ENCODE measurements around the gene MIEF1.

Gene MIEF1

DNA sequence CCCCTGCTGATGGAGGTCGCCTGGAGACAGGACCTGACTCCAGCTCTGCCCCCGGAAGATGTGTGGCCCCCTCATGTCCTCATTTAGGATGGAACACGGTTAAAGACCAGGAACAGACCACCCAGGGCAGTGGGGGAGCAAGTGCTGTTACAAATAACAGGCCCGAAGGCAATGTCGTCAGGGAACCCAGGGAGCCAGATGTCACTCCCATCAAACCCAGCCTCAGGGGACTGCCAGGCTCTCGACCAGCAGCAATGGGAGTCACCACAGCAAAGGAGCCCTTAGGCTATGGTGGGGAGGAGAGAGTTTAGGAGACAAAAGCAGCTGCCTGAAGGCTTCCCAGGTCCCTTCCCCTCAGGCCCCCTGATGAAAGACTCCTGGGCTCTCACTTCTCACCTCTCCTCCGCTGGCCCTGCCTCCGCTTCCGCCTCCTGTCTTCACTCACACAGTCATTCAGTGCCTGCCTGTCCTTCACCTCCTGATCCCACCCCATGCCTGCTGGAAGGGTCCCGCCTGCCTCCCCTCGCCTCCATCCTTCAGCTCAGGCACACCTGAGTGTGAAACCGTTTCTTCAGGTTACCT, 26.1 kb downstream of the MIEF1 start:
- no peak for DNase-seq

DNA sequence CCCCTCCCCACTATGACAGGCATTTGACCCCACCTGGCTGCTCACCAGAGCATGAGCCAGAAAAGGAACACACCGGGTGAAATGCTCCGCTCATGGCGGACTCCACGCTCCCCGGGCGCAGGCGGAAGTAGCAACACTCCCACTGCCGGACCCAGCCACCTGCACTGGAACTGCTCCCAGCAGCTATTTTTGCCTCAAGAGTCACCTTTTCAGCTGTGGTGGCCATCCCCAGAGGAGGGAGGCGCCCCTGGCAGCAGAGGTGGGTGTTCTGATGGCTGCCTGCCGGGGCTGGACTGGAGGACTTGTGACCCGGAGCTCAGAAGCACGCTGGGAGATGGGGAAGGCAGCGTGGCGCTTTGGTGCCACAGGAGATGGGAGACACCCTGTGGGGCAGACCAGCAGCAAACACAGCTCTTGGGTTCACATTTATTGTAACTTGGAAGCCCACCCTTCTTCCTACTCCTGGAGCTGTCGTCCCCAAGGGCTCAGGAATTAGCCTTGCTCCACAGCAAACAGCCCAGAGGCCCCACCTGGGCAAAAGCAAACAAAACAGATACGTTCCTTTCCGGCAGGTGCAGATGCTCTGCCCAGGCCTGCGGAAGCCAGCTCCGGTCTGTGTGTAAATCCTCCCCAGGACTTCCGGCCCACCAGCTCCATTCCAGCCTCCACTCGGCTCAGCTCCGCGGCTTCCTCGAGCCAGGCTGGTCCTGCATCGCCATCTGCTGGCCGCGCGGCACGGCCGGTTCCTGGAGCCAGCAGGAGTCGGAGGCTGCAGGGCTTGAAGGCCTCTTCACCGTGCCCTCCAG, 26.8 kb downstream of the MIEF1 start:
- DNase-seq, result peak; percentile 32 to 93 (median 84)

DNA sequence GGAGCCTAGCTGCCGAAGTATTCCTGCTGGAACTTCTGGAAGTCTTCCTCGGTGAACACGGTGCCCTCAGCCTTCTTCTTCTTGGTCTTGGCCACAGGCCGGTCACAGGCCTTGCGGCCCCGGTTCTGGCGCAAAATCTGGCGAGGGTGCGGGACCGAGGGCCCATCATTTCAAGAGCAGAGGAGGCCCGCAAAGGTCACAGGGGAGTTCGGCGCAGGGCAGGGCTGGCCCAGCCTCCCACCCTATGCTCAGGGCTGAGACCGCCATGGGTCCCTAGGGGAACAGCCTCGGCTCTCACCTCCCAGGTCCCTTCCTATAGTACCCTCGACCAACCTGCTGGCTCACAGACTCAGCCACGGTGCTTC, 27.4 kb downstream of the MIEF1 start:
- DNase-seq, result no peak

DNA sequence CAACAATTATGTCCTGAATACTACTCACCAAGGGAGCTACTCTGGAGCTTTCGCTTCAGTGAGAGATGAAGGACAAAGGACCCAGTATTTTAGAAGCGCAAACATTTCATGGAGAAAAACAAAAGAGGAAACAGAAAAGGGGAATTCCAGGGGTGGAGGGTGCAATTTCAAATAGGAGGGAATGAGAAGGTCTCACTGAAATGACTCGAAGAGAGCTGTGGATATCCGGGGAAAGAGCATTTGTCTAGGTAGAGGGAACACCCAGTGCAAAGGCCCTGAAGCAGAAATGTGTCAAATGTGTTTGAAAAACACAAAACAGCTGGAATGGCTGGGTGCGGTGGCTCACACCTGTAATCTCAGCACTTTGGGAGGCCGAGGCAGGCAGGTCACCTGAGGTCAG, 28.0 kb downstream of the MIEF1 start:
- no peak for DNase-seq

DNA sequence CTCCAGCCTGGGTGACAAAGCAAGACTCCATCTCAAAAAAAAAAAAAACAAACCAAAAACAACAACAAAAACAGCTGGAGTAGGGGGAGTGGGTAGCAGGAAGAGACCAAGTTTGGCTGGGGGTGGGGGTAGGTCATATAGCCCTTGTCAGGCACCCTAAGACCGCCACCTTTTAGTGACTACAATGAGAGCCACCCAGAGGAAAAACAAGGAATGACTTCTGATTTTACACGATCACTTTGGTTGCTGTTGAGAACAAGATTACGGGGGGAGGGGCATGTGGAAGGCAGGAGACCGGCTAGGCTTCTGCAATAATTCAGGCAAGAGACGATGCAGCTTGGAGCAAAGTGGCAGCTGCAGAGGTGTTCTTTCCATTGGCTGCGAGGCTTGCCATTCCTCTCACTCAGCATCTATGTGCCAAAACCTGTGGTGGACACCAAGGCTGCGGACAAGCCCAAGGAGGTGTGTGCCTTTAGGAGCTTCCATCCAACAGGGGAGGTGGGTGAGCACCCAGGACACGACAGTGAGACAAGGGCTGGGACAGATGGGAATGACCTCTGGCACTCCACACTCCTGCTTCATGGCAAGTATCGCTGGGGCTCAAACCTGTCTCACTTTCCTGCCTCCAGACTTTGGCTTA, 28.7 kb downstream of the MIEF1 start:
- no peak for DNase-seq

DNA sequence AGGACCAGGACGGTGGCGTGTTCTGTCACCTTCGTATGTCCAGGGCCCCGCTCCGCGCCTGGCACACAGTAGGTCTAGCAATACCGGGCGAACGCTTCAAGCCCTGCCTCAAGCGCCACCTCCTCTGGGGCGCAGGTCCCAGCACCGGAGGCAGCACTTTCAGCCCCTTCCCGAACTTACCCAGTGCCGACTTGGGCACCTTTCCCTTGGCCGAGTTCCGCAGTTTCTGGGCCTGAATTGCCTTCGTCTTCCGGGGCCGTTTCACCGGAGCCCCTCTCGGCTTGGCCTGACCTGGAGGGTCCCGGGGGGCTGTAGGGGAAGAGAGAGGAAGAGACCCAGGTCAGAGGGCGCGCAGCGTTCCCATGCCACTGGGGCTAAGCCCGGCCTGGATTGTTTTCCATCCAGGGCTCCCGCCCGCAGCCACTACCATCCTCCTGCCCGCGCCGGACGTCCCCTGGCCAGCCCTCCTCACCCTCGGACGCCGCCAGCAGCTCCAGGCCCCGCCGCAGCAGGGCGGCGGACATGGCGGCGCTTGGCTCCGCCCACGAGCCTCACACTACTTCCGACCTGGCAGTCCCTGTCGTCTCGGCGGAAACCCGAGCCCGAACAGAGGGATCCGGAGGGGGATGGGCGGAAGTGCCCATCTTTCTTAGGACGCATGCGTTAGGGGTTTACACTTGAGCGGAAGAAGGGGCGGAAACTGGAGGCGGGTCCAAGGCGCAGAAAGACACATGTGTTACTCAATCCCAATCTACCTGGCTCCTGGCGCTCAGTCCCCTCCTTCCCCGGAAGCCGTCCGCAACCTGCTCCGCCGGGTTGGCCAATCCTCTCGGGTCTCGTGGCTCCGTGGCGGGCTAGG, 30.4 kb downstream of the MIEF1 start, which contains the start of gene RPS19BP1:
TSS of gene RPS19BP1 (minus strand) at position 534 of the 859 bp plus-strand sequence. CDS start at position 524, 10 bp downstream.
- peak; percentile 82 to 99 (median 97) for DNase-seq

DNA sequence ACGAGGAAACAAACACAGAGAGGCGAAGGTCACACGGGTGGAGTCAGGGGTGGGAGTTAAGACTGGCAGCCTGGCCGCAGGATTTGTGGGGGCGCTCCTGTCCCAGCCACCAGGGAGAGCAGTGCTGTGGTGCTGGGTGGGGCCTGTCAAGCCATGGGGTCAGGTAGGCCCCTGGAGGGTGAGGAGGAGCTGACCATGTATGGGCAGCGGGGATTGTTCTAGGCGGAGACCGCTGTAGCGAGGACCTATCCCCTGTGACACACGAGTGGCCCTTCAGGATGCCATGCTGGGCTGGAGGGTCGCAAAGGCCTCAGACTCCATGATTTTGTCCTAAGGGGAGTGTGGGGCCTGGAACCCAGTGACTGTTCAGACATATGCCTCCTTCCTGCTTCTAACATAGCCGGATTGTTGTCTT, 32.0 kb downstream of the MIEF1 start:
- DNase-seq, result no peak

DNA sequence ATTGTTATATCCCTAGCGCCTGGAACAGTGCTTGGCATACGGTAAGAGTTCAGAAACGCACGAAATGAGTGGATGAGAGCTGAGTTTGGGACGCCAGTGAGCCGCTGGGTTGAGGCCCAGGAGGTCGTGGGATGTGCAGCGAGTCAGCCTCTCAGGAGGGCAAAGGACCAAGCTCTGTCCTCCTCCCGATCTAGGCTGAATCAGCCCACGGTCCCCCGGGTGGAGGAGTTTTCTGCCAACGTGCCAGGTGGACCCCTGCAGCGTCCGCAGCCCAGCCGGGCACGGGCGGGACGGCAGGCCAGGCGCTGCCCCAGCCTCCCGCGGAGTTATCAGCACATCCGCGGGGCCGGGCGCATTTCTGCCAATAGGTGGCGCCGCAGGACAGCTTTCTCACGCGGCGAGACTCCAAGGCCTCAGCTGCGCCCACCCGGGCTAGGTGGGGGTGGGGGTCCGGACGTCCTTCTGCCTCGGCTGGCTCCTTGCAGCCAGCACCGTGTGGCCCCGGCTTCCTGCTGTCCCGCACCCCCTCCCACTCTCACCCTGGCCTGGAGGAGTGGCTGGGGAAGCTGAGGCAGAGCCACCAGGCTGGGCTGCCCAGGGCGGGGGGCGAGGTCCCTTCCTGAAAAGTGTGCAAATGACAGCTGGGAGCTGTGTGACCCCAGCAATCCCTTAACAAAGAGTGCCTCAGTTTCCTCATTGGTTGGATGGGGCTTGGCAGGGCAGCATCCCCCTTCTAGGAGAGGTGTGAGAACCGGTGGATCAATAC, 32.7 kb downstream of the MIEF1 start:
- peak in 51 of 58 donors; percentile 19 to 92 (median 63) for DNase-seq

DNA sequence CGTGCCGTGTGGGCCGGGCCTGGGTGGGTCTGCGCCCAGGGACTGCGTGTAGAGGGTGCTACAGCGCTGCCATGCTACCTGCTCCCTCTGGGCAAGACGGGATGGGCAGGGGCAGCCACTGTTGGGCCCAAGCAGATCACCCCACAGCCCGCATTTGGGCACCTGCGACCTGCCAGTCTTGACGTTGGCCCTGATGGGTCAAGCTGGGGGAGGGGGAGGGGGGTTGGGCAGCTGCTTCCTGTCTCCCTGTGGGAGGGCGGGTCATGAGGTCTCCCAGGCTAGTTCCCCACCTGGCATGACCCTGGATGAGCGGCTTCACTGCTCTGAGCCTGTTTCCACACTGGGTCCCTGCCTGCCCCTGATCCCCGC, 33.3 kb downstream of the MIEF1 start:
- DNase-seq, result no peak

DNA sequence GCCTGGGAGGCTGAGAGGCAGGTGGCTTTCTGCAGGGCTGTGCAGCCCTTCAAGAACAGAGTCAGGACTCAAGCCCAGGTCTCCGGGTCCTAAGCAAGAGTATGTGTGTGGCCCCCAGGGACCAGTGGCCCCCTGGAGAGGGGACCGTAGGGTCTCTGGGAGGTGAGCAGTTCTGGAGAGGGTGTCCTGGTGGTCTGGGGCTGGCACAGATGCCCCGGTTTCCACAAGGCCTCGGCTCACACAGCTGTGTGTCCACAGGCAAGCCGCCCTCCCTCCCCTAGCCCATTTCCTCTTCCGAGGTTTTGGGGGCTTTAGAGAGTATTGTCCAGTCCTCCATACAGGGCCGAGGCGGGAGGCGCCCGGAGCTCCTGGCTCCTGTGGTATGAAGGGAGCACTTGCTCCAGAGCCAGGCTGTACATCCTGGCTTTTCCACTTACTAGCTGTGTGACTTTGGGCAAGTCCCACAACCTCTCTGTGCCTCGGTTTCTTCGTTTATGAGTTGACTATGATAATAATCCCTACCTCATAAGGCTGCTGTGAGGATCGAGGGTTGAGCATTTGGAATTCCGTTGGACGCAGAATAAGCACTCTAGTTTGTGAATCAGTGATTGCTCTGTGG, 33.9 kb downstream of the MIEF1 start:
- DNase-seq, result no peak

DNA sequence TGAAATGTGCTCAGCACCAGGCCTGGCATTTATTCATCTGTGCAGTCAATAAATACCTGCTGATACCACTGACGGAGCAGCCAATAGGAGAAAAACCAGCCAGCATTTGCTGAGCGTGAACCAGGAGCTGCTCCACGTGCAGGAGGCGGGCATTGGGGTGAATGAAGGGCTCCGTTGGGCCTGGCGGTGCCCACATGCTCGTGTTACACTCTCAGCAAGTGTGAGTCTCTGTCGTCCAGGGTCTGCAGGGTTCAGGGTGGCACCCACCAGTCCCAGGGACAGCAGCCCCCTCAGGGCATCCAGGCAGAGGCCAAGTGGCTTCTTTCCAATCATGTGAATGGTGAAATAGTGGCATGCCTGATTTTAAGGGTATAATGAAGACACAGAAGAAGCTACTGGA, 34.6 kb downstream of the MIEF1 start:
- no peak for DNase-seq

DNA sequence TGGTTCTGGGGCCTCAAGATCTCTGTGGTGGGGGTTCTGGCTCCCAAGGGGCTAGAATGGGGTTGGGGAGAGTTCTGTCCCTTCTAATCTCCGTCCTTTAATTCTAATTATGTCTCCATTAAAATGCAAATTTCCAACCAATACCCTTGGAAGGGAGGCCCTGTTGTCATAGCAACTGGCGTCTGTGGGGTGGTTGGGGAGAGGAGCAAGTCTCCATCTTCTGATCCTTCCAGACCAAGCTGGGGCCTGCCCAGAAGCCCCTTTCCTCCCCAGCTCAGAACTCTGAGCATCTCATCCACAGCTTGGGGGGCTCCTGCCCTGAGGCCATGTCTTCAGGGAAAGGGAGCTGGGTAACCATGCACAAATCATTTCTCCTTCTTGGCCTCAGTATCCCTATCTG, 35.9 kb downstream of the MIEF1 start:
- DNase-seq, result no peak

DNA sequence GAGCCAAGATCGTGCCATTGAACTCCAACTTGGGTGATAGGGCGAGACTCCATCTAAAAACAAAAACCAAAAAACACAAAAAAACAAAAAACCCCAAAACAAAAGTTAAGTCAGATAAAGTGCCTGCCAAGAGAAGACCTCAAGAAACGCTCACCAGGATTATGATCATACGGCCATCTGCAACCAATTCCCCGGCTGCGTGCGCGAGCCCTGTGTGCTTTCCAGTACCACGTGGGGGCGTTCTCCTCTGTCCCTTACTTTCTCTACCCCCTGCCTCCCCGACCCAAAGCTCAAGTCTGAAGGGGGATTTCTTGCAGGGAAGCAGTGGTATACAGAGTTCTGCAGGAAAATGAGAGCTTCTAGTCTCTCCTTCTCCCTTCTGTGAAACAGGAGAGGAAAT, 41.0 kb downstream of the MIEF1 start:
- peak in 3 of 58 donors; percentile 16 to 26 (median 26) for DNase-seq

DNA sequence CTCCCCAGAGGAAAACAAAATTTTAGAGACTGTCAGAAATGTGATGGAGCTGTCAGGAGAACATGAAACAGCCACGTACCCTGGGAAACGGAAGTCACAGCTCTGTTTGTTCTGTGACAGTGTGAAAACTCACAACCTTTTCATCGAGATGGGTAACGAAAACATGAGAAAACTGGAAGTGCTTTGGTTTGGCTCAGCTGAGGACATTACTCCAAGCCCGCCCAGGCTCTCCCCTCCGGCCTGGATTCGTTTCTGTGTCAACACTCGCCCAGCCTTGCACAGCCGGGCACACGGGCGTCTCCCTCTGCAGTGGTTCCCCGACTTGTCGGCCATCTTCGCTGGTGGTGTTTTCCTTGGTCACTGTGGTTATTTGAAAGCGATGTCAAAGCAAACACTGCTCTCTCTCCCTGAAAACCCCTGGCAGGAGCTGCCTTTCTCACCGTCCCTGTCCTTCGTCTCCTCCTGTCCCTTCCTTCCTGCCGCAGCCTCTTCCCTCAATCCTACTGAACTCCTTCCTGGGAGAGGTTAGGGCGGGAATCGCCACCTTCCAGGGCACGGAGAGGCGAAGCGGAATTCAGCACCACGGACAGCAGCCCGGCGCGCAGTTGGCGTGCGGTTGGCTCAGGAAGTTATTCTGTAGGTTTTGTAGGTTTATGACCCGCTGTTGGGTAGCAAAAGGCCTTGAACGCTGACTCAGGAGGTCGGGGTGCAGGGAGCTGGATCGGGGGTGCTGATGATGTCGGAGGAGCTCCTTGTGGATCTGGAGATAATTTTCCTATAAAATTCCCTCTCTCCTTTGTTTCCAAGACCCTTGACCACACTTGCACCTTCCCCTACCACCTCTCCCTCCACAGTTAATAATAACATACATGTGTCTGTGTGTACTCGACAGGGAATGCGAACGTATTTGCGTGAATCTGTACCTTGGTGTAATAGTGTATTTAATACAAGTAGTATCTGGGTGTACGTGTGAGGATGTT, 43.6 kb downstream of the MIEF1 start:
- DNase-seq, result peak in 1 of 58 donors; percentile 18

DNA sequence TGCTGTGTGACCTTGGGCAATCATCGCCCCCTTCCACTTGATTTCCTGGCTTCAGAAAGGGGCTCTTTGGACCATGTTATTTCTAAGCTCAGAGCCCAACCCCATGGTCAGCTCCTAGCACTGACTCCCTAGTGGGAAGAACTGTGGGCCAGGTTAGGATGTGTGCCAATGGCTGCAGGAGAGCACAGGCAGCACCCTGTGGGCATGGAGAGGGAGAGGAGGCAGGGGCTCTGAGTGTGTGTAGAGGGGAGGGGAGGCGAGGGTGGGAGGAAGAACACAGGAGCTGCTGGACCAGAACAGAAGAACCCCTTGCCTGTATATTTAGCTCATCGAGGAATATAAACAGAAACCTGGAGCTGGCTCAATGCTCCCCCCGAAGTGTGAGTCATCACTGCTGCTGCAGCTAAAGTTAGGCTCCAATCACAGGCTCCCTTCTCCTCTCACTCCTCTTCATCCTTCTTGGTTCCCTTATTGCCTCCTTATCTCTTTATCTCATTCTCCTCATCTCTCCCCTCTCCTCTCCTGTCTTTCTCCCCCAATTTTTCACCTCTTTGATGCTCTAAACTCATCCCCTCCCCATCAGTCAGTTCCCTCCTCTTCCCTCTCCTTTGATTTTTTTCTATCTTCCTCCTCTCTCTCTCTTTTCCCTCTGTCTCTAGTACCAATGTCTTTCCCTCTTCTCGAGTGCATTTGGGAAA, 44.9 kb downstream of the MIEF1 start:
- peak in 39 of 58 donors; percentile 5 to 80 (median 42) for DNase-seq

DNA sequence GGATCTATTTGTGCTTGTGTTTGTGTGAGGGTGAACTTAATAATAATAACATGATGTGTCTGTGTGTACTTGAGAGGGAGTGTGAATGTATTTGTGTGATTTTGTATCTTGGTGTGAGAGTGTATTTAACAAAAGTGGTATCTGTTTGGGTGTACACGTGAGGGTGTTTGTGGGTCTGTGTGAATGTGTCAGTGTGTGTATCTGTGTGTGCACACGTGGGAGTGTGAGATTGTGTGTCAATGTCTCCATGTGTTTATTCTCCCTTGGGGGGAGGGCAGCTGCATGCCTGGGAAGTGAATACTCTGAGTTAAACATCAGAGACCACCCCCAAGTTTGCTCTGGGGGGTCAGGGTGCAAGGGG, 45.5 kb downstream of the MIEF1 start:
- DNase-seq, result no peak

DNA sequence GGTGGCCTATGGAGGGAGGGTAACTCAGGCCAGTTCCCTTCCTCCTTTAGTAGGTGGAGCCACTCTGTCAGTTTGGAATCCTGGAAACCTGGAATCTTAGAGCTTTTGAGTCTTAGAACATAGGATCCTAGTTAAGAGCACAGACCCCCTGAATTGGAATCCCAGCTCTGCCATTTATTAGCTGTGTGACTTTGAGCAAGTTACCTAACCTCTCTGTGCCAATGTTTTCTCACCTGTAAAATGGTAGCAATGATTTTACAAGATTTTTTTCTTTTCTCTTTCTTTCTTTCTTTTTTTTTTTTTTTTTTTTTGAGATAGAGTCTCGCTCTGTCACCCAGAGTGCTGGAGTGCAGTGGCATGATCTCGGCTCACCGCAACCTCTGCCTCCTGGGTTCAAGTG, 51.3 kb downstream of the MIEF1 start:
- DNase-seq, result no peak

DNA sequence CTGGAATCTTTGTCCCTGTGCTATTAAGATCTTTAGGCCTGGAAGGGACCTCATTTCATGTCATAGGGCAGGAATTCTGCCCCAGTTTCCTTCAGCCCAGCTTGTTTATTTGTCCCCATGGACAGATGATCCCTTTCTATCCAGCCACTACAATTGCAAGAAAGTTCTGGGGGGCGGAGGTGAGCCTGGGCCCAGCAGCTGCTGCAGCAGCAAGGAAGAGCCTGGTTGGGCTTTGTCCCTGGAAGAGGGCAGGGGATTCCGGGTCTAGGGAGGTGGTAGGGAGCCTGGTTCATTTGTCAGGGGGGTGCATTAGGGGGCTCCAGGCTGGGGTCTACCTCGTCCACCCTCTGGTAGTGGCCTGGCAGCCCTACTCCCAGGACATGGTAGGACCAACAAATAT, 52.1 kb downstream of the MIEF1 start:
- no peak for DNase-seq

All from anterior cingulate cortex (tissue), 58 donors.